GM19455 (cell line): ENCODE measurements around the gene SHOX.
"Not testable (repeated sequence)": the region's sequence is repeated elsewhere in the genome, so short reads cannot be mapped to it uniquely, and the experiment has no call there.

ENCODE experiments used
- ATAC-seq: cut with Tn5 transposase; IDR thresholded peaks from one replicate; pipeline ENCODE4 v1.9.1; 2021; ENCODE audit not compliant: unreplicated experiment

Gene SHOX

DNA sequence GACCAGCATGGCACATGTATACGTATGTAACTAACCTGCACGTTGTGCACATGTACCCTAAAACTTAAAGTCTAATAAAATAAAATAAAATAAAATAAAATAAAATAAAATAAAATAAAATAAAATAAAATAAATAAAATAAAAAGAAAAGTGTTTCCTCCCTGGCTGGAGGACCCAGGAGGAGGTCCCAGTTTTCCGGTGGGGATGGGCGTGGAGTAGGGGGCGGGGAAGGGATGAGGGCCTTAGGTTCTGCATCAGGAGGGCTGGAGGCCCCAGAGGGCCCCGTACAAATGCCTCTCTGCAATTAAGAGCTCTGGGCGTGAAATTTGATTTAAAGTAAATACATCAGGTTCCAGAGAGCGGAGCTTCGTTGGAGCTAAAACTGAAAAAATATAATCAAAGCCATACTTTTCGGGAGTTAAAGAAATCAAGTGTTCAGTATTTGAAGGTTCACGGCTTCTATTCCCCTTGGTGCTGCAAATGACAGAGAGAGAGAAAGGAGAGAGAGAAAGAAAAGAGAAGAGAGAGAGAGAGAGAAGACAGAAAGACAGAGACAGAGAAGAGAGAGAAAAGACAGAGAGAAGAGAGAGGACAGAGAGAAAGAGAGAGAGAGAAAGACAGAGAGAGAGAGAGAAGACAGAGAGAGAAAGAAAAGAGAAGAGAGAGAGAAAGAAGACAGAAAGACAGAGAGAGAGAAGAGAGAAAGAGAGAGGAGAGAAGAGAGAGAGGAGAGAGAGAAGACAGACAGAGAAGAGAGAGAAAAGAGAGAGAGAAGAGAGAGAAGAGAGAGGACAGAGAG is 8.7 kb upstream of the SHOX start:
- ATAC-seq = no peak

GRCh38 chrX:622802-623201 is 7.8 kb upstream of the SHOX start:
- ATAC-seq = not testable (repeated sequence)

DNA sequence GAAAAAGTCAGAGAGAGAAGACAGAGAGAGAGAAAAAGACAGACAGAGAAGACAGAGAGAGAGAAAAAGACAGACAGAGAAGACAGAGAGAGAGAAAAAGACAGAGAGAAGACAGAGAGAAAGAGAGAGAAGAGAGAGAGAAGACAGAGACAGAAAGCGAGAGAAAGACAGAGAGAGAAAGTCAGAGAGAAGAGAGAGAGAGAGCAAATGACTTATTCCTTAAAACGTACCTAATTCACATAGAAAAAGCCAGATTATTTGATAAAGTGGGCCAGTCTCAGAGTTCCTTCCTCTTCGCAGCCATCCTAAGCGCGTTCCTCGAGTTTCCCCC is 7.4 kb upstream of the SHOX start:
- no peak for ATAC-seq

DNA sequence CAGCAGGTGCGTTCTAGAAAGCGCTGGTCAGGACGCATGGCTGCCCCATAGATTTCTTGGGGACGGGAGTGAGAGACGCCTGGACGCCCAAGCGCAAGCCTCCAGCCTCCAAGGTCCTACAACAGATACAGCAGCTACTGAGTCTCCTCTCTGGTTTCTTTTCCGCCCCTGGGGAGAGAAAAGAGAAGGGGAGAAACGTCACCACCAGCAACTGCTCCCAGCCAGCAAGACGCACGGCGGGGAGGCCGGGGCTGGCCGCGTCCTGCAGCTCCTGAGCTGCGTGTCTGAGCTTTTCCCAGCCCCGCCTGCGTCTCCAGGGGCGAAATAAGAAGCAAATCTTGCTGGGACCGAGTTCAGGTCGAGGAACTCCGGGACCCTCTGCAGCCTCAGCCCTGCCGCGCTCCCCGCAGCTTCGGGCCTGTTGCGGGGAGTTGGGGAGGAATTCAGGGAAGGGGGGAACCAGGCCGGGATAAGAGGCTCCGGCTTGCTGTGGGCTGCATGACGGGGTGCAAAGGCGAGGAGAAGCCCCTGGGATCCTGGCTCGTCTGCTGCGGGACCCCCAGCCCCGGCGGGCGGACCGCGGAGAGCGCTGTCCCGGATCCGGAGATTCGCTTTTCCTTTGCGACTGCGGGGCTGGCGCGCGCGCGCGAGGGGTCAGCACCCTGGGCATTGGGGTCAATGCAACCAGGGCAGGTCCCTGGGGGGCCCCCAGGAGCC is 6.8 kb upstream of the SHOX start:
- ATAC-seq = no peak

GRCh38 chrX:625137-625691 is 5.4 kb upstream of the SHOX start:
- ATAC-seq = no peak

DNA sequence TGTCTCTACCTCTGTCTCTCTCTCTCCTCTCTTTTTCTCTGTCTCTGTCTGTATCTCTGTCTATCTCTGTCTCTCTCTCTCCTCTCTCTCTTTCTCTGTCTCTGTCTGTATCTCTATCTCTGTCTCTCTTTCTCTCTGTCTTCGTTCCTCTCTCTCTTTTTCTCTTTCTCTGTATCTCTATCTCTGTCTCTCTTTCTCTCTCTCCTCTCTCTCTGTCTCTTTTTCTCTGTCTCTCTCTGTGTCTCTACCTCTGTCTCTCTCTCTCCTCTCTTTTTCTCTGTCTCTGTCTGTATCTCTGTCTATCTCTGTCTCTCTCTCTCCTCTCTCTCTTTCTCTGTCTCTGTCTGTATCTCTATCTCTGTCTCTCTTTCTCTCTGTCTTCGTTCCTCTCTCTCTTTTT is 4.5 kb upstream of the SHOX start:
- ATAC-seq = not testable (repeated sequence)

DNA sequence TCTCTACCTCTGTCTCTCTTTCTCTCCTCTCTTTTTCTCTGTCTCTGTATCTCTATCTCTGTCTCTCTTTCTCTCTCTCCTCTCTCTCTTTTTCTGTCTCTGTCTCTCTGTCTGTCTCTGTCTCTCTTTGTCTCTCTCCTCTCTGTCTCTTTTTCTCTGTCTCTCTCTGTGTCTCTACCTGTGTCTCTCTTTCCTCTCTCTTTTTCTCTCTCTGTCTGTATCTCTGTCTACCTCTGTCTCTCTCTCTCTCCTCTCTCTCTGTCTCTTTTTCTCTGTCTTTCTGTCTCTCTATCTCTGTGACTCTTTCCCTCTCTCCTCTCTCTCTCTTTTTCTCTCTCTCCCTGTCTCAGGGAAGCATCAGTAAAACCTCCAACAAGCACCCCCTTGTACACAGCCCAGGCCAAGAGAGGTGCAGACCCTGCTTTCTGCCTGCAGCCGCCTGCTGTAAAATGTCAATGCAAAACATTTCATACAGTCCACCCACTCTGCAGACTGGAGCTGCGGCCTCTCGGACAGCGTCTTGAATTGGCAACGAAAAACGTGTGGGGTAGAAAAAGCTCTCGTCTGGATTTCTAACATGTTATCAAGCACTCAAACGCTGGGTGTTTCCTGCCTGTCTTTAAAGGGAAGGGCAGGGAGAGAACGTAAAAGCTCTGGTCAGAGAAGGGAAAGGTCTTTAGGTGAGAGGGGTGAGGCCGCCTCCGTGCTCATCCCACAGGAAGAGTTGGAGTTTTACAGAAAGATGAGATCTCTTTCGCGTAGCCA is 3.7 kb upstream of the SHOX start:
- no peak for ATAC-seq

DNA sequence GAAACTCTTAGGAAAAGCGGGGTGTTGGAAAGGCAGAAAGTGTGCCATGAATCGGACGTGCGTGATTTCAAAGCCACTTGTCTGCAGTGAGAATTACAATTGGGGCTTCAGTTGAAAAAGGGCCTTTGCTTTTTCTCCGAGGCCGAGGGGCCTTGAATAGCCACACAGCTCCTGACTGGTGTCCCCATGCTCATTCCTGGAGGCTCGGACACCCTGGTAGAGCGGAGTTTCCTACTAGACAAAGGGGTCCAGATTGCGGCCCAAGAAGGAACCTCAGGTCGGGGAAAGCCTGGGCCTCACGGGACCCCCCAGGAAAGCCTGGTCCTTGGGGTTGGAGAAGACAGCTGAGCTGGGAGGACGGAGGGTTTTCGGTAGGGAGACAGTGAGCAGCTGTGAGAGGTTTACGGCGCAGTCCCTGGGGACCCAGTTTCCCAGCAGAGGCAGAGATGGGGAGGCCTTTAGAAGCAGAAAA is 3.0 kb upstream of the SHOX start:
- ATAC-seq = no peak

DNA sequence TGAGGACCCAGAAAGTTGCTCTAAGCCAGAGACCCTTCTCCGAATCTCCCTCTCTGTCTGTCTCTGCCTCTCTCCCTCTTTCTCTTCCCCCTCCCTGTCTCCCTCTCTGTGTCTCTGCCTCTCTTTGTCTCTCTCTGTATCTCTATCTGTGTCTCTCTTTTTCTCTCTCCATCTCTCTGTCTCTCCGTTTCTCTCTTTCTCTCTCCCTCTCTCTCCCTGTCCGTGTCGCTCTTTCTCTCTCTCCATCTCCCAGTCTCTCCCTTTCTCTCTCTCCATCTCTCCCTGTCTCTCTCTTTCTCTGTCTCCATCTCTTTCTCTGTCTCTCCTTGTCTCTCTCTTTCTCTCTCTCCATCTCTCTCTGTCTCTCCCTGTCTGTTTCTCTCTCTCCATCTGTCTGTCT is 2.6 kb upstream of the SHOX start:
- ATAC-seq = no peak

- no peak for ATAC-seq
Measured at GRCh38 chrX:629230-630006, 1.2 kb upstream of the SHOX start.

GRCh38 chrX:630007-630611 is 482 bp upstream of the SHOX start:
- no peak for ATAC-seq

GRCh38 chrX:631802-632365 is 1.3 kb downstream of the SHOX start:
- ATAC-seq = no peak

DNA sequence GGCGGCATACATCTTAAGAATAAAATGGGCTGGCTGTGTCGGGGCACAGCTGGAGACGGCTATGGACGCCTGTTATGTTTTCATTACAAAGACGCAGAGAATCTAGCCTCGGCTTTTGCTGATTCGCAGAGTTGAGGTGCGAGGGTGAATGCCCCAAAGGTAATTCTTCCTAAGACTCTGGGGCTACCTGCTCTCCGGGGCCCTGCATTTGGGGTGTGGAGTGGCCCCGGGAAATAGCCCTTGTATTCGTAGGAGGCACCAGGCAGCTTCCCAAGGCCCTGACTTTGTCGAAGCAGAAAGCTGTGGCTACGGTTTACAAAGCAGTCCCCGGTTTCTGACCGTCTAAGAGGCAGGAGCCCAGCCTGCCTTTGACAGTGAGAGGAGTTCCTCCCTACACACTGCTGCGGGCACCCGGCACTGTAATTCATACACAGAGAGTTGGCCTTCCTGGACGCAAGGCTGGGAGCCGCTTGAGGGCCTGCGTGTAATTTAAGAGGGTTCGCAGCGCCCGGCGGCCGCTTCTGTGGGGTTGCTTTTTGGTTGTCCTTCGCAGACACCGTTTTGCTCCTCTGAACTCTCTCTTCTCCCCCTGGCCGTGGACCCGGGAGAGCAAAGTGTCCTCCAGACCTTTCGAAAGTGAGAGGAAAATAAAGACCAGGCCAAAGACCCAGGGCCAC is 1.9 kb downstream of the SHOX start:
- ATAC-seq = no peak

DNA sequence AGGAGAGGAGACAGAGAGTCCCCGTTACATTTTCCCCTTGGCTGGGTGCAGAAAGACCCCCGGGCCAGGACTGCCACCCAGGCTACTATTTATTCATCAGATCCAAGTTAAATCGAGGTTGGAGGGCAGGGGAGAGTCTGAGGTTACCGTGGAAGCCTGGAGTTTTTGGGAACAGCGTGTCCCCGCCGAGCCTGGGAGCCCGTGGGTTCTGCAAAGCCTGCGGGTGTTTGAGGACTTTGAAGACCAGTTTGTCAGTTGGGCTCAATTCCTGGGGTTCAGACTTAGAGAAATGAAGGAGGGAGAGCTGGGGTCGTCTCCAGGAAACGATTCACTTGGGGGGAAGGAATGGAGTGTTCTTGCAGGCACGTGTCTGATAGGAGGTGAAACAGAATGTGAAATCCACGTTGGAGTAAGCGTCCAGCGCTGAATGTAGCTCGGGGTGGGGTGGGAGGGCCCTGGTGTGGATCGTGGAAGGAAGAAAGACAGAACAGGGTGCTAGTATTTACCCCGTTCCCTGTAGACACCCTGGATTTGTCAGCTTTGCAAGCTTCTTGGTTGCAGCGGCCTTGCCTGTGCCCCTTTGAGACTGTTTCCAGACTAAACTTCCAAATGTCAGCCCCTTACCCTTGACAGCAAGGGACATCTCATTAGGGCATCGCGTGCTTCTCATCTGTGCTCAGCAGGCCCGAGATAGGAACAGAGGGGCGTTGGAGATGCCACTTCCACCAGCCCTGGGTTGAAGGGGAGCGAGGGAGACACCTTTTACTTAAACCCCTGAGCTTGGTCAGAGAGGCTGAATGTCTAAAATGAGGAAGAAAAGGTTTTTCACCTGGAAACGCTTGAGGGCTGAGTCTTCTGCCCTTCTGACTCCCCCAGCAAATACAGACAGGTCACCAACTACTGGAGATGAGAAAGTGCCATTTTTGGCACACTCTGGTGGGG is 2.7 kb downstream of the SHOX start:
- ATAC-seq = no peak

DNA sequence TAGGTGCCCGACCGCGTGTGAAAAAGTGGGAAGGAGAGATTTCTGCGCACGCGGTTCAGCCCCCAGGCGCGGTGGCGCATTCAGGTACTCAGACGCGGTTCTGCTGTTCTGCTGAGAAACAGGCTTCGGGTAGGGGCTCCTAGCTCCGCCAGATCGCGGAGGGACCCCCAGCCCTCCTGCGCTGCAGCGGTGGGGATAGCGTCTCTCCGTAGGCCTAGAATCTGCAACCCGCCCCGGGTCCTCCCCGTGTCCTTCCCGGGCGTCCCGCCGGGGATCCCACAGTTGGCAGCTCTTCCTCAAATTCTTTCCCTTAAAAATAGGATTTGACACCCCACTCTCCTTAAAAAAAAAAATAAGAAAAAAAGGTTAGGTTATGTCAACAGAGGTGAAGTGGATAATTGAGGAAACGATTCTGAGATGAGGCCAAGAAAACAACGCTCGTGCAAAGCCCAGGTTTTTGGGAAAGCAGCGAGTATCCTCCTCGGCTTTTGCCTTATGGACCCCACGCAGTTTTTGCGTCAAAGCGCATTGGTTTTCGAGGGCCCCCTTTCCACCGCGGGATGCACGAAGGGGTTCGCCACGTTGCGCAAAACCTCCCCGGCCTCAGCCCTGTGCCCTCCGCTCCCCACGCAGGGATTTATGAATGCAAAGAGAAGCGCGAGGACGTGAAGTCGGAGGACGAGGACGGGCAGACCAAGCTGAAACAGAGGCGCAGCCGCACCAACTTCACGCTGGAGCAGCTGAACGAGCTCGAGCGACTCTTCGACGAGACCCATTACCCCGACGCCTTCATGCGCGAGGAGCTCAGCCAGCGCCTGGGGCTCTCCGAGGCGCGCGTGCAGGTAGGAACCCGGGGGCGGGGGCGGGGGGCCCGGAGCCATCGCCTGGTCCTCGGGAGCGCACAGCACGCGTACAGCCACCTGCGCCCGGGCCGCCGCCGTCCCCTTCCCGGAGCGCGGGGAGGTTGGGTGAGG is 3.7 kb downstream of the SHOX start:
- ATAC-seq = no peak

GRCh38 chrX:635428-636090 is 5.0 kb downstream of the SHOX start:
- no peak for ATAC-seq
